ENCODE results near the gene LAMA5.

The LAMA5 gene

DNA sequence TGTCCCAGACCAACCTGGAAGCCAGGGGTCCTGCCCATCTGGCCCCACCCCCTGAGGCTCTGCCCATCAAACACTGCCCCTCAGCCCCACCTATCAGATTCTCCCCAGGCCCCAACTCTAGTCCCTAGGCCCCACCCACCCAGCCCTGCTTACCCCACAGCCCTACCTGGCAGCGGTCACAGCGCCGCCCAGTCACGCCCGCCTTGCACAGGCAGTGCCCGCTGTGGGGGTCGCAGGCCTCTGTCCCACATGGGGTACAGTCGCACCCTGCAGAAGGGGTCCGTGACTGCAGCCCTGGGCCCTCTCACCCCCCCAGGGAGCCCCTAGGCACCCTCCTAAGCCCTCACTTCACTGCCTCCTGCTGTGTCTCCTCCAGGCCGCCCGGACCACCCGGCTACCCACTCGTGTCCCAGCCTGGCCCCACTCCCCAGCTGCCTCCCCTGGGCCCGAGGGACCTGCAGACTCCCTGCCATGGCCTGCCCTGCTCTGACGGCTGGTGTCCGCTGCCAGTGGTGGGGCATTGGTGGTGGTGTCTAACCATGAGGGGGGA lies 44.5 kb downstream of the LAMA5 start:
- no peak for TF ChIP-seq CTCF (conservative IDR thresholded peaks at IDR 0.05; ENCODE audit: low read length)
- no peak overlapping the region for H3K4me3 ChIP-seq (ENCODE audit: low read length)
- no peak for DNase-seq (ENCODE audit: low read depth)

DNA sequence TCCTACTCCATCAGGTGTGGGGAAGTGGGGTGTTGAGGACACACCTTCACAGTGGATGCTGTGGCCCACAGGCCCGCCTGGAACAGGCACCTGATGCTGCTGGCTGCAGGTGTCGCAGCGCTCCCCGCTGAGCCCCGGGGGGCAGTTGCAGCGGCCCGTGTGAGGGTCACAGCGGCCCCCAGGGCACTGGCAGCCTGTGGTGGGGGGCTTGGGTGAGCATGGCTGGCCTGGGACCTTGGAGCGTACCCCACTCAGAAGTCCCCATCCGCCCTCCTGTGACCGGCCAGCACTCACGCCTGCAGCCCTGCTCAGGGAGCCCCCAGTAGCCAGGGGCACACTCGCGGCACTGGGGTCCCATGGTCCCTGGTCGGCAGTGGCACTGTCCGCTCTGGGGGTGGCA lies 45.1 kb downstream of the LAMA5 start:
- DNase-seq (ENCODE audit: low read depth), result no peak

GRCh38 chr20:62321521-62321948 lies 45.6 kb downstream of the LAMA5 start:
- H3K4me3 ChIP-seq (ENCODE audit: low read length), result no peak overlapping the region
- no peak for DNase-seq (ENCODE audit: low read depth)
- no peak for TF ChIP-seq CTCF (conservative IDR thresholded peaks at IDR 0.05; ENCODE audit: low read length)

More for the DNA sequence above, 45.1 kb downstream of the LAMA5 start:
- no peak for TF ChIP-seq CTCF (conservative IDR thresholded peaks at IDR 0.05; ENCODE audit: low read length)
- H3K4me3 ChIP-seq (ENCODE audit: low read length), result no peak overlapping the region

GRCh38 chr20:62320581-62321354 lies 46.3 kb downstream of the LAMA5 start:
- no peak for DNase-seq (ENCODE audit: low read depth)
- TF ChIP-seq CTCF (conservative IDR thresholded peaks at IDR 0.05; ENCODE audit: low read length), result no peak
- H3K4me3 ChIP-seq (ENCODE audit: low read length), result no peak overlapping the region

- no peak for TF ChIP-seq CTCF (conservative IDR thresholded peaks at IDR 0.05; ENCODE audit: low read length)
- H3K4me3 ChIP-seq (ENCODE audit: low read length), result no peak overlapping the region
- DNase-seq (ENCODE audit: low read depth), result no peak
Observed at GRCh38 chr20:62319346-62319909, 47.7 kb downstream of the LAMA5 start.

DNA sequence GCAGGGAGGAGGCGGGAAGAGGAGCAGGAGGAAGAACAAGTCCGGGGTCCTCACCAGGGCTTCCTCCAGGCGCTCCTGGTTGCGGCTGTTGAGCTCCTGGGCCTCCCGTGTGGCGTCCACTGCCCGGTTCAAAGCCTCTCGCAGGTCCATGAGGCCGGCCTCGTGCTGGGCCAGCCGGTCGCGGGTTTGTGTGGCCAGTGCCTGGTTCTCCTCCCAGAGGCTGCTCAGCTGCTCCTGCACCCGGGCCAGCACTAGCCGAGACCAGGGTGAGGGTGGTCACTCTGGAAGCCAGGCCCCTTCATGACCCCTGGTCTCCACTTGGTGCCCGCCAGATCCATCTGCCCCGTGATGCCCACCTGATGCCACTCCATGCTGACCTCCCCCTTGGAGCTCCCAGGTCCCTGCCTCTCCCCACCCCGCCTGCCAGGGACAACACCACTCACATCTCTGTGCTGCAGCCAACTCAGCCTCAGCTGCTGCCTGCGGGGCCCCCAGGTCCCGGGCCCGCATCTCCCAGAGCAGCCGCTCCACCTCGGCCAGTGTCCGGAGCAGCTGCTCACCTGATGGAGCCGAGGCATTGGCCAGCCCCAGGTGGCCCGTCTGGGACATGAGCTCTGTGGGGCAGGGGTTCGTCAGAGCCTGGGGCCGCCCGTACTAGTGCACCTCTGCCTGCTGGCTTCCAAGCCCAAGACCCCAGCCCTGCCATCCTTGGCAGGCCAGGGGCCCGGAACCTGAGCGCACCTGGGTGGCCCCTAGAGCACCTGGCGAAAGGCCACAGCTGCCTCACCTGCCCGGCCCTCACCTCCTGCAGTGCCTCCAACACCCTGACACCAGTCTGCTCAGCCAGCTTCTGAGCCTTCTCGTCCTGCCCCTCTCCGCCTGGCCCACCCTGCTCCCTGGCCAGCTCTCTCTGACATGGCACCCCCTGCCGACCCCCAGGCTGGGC lies 48.4 kb downstream of the LAMA5 start:
- no peak for TF ChIP-seq CTCF (conservative IDR thresholded peaks at IDR 0.05; ENCODE audit: low read length)
- no peak overlapping the region for H3K4me3 ChIP-seq (ENCODE audit: low read length)
- no peak for DNase-seq (ENCODE audit: low read depth)
